NCI-H128 (cell line): Measurements from ENCODE around the gene C1QTNF8.

Experiments
- DNase-seq: peaks from one replicate; lab custom pipeline; 2025; ENCODE audit not compliant: unreplicated experiment; lab: John Stamatoyannopoulos, UW

The C1QTNF8 gene

DNA sequence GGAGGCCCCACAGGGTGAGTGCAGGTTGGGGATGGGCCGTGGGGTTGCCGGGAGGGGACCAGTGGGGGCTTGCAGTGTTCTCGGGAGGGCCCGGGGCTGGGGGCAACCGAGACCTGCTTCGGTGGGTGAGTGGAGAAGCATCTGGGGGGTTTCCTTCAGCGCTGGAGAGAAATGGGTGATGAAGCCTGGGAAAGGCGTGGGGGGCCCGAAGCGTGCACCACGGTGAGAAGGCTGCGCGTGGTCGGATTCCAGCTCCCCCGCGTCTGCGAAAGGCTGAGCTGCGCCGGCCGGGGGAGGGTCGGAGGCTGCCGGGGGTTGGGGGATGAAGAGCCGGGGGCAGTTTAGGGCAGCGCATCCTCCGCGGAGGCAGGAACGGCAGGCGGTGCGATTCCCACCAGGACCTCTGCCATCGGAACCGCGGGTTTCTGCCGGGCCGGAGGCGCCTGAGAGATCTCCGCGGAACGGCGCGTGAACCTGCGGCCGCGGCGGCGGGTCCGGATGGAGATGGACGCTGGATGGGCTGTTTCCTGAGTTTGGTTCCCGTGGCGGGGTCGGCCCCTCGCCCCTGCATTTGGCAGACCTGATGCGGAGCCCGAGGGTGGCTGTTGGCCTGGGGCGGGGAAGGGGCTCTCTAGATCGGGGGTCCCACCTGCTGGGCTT is 30.4 kb downstream of the C1QTNF8 start:
- no peak for DNase-seq

DNA sequence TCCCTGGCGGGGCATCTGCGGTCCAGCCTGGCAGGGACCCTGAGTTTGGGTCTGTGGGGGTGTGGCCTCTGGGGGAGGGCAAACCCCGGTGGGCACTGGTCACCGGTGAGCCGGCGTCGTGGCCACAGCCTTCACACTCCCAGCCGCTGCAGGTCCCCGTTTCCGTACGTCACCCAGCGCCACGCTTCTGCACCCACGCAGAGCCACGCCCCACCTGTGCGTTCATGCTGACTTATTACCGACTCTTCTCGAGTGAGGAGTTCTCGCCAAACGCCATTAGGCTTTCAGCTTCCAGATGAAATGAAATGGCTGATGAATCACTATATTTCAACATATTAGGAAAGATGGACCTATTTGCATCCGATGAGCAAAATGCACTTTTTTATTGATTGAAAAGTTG is 32.3 kb downstream of the C1QTNF8 start:
- no peak for DNase-seq

DNA sequence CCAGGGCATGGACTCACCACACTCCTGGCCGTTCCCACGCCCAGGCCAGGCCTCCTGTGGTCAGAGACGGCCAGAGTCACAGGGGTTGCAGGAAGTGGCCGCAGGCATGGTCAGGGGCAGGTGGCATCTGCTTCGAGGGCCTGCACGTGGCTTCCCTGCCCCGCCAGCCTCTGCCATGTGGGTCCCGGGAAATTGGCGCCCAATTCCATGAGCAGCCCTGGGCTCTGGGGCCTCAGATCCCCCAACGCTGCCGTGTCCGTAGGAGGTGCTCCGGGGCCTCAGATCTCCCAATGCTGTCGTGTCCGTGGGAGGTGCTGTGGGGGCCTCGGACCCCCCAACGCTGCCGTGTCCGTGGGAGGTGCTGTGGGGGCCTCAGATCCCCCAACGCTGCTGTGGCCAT is 33.1 kb downstream of the C1QTNF8 start:
- no peak for DNase-seq

DNA sequence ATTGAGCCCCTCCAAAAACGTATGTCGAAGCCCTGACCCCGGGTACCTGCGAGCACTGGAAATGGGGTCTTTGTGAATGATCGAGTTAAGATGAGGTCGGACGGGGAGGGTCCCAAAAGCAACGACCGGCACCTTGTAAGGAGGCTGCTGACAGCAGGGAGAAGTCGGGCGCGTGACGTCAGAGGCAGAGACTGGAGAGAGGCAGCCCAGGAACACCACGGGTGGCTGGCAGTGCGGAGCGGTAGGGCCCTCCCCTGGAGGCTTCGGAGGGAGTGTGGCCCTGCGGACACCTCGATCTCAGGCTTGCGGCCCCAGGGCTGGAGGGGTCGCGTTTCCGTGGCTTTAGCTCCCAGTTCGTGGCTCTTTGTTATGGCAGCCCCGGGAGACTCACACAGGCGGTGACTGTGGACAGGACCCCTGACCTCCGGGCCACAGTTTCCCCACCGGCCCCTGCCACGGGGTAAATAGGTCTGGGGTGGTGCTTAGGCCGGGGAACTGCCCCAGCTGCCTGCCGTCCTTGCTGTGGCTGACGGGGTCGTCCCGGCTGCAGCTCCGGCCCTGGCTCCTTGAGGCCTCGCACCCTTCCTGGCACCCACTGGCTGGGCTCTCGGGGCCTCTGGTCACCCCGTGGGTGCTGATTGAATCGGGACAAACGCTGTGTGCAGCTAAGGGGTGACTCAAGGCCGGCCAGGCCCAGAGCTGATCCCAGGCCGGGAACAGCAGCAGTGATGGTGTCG is 34.1 kb downstream of the C1QTNF8 start:
- DNase-seq, result no peak

DNA sequence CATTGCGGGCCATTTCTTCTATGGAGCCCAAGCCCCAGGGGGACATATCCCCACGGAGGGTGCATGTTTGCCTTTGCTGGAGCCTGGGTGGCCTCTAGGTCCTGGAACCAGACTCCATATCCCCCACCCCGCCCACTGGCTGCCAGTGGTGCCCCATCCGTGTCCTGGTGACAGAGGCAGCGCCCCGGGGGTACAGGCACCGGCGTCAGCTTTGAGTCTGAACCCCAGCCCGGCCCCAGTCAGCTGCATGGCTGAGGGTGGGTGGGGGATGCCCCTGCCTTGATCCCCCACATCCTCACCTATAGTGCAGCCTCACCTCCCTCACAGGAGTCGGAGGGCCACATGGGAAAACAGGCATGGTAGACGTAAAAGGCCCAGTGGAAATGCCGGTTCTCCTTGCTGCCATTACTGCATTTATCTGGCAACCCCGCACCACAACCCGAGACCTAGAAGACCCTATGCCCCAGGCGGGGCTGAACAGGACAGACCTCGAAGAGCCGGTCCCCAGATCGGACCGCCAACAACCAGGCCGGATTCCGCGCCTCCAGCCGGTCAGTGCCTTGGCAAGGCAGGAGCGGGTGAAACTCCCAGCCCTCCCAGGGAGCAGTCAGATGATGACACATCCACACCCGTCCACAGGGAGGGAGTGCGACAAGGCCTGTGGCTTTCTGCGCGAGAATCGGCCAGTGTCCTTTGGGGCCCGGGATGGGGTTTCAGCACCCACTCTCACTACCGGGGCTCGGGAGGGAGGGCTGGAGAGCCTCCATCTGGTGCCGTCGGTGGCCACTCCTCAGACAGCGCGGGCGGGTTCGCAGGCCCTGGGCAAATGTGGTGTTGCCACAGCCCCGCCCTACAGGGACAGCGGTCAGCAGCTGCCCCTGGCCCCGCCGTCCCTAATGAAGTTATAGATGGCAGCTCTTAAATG is 35.4 kb downstream of the C1QTNF8 start:
- no peak for DNase-seq

DNA sequence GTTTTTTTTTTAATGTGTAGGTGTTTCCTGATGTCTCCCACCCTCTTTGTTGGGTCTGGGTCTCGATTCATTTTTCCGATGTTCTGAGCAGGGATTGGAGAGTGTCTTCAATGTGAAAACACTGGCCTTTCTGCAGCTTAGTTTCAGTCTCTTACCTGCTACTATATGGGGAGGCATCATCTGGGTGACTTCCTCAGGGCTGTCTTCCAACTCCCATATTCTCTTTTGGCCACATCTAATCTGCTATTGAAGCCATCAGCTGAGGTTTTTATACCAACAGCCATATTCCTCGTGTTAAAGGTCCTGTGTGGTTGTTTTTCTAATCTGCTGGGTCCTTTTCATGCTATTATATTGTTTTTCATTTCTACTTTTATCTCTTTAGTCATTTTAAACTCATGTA is 36.7 kb downstream of the C1QTNF8 start:
- DNase-seq, result no peak

DNA sequence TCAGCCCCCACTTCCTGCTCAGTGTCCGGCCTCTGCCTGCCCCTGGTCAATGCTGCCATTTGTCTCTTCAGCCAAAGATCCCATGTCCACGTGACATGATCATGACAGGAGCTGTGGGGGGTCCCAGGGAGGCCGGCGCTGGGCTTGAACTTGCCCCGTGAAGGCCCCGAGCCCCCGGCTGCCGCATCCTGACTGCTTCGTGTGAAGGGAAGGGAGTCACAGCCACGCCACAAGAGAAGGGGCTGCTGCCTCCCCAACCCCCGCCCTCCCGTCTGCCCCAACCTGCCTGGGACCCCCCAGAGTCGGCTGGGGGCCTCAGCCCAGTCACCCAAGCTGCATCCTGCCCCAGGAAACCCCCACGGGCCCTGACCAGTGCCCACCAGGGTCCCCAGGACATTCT is 37.8 kb downstream of the C1QTNF8 start:
- DNase-seq, result no peak

DNA sequence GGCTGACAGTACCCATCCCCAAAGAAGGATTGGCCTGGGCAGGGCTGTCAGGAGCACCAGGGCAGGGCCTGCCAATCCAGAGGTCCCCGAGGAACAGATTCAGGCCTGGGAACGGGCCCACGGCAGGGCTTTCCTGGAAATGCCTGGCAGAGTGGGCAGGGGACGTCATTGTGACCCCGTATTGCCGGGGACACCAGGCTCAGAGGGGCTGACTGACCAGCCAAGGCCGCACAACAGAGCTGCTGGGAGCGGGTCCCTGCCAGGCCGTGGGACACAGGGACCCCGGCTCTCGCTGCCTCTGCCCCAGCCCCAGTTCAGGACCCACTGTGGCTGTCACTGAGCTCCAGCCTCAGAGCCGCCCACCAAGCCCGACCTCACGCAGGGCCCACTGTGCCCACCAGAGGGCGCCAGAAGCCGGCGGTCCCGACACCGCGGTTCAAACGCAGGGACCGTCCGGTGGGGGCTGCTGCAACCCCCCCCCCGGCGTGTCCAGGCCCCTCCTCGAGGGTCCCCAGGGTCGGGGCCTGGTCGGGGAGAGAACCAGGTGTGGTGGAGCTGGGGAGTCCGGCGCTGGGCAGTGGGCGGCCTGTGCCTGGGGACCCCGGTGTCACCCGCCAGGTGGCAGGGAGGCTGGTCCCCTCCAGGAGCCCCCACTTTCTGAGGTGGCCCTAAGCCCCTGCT is 38.7 kb downstream of the C1QTNF8 start:
- DNase-seq, result no peak

DNA sequence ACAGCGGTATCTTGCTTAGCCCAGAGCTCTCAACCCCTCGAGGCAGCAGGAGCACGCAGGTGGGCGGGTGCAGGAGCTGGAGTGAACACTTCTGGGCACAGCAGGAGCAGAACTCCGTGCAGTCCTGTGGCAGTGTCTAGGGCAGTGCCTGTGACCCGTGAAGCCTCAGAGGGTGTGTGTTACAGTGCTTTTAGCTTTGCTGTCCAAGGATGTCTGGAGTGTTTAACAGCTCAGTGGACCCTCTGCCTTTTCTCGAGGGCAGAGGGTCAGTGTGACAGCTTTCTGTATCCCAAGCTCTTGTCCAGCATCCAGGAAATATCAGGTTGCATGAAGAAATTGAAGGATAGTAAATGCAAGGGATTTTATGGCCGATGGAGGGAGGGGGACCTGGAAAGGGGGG is 39.8 kb downstream of the C1QTNF8 start:
- DNase-seq, result no peak

DNA sequence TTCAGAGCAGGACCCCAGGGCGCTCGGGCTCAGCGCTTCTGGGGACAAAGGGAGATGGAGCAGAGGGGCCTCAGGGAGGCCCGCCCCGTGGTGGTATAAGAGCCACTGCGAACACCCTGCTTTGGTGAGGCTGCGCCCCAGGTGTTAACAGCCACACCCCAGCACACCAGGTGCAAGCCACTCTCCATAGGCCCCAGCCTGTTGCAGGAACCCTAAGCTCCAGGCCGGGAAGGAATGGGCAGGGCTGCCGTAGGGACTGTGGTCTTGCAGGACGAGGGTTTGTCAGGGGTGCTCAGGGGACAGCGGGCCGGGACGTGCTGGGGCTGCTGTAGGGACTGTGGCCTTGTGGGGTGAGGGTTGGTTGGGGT is 40.5 kb downstream of the C1QTNF8 start:
- DNase-seq, result no peak

DNA sequence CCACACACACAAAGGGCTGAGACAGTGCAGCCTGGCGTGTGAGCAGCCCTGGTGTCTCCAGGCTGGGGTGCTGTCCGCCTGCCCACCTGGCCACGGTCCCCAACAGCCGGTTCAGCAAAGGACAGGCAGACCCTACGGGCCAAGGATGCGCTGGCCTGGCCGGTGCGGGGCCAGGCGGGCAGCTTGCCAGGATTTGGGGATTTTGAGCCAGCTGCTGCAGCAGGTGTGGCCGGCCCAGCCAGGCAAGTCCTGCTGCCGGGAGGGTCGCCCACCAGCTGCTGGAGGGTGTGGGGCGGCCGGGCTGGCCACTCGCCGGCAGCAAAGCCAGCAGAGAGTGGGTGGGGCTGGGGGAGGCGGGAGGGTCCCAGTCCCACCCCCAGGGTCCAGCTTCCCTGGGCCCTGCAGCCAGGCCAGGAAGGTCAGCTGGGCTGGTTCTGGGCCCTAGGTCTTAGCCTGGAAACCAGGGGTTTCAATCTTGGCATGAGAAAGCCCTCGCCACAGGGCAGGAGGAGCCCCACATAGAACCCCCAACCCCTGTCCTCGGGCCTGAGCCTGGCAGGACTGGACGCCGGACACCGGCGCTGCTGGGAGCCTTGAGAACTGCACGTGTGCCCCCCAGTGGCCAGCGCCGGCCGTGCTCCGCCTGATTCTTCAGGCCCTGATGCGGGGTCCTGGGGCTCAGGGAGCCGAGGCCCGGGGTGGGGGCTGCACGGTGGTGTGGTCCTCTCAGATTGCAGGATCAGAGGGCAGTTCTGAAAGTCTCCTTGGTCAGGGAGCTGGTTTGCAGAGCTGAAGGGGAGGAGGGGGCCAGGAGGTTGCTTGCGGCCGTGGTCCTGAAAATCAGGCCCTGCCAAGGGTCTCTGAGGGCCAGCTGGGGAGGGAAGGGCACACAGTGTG is 41.1 kb downstream of the C1QTNF8 start:
- DNase-seq, result no peak

DNA sequence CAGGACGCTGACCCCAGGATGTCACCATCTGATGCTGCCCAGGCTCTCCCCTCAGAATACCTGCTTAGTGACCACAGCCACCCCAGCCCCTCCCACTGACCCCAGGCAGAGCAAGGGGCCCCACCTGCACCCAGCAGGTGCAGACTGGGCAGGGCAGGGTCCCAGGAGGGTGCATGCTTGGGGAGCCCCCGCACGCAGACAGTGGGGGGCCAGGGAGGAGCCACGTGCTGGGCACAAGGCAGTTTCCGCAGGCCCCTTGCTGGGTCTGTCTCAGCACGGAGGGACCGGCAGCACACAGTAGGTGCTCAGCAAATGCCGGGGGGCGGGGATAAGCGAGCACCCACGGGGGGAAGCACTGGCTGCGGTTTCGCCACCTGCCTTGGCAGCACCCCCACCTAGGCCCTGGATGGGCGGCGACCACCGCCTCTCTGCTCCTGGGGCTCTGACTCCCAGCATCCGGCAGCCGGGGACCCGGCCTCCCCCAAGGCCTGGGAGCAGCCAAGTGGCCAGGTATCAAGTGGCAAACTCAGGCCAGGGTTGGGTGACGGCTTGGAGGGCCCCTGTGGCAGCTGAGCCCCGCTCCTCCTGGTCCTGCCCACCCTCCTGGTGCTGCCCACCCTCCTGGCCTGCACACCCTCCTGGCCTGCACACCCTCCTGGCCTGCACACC is 42.2 kb downstream of the C1QTNF8 start:
- no peak for DNase-seq

DNA sequence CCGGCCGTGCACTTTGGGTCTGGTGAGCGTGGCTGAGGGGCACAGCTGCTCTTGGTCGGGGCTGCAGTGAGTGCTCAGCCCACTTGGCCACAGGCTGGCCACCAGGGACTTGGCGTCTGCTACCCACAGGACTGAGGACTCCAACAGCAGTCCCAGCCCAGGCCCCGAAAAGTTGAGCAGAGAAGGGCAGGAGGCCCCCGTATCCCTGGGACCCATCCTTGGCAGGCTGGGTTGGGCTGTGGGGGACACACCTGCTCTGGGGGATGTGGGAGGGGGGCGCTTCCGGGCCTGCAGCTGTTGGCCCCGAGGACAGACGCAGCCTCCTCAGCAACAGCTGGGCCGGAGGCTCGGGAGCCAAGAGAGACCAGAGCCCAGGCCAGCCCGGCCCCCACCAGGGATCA is 42.9 kb downstream of the C1QTNF8 start:
- DNase-seq, result no peak

DNA sequence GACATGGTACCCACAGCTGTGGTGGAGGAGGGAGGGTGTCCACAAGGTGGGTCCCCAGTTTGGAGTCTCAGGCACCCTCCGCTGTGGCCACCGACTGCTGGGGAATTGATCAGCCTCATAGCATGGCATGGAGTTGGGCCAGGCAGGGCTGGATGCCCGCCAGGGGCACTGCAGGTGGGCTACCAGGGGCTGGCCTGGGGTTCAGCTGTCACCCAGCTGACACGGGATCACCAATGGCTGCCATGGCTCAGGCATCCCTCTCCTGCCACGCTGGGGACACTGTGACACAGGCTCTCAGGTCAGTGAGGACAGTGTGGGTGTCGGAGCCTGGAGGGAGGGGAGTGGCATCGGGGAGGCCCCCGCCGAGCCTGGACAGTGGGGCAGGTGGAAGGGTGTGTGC is 43.3 kb downstream of the C1QTNF8 start:
- DNase-seq, result no peak

DNA sequence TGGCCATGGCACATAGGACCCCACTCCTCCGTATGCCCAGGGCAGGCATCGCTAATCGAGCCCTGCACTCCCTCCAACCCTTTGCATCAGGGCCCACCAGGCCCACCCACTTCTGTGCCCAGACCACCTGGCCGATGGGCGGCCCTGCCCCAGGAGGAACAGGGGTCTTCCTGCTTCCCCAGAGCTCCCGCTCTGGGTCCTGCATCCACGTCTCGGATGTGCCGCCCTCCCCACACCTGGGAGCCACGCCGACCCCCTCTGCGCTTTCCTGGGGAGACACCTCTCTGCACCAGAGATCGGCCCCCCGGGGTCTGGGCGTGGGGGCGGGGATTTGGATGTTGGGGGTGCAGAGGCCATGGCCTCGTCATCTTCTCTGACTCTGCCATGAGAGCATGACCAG is 44.6 kb downstream of the C1QTNF8 start:
- no peak for DNase-seq

DNA sequence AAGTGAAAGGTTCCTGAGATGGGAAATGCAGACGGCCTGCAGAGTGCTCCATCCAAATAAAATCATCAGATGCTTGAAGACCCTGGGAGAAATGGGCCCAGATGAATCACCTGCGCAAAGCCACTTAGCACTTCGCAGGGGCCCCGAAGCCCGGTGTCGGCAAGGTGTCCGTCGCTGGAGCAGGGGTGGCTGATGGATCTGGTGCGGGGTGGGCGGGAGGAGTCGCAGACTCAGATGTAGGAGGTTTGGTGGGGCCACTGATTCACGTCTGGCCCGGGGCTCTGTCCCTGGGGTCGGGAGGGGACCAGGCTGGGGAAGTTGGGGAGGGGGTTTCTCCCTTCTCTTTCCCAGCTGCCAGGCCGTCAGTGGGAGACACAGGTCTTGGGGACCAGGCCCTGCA is 45.1 kb downstream of the C1QTNF8 start:
- no peak for DNase-seq

DNA sequence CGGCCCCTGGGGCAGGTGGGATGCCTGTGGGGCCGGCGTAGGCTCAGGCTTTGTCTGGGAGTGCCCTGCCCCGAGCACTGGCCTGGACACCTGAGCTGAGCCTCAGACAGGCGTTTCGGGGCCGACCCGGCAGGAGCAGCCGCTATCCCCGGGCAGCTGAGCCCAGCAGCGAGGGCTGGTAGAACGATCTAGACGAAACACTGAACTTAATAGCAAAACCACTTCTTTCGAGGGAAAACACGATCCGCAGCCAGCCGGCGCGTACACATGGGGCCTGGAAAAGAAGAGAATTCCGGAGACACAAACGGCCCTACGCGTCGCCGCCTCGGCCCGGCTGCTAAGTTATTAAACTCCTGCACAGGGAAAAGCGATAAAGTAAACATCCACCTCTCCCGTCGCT is 45.5 kb downstream of the C1QTNF8 start:
- no peak for DNase-seq

DNA sequence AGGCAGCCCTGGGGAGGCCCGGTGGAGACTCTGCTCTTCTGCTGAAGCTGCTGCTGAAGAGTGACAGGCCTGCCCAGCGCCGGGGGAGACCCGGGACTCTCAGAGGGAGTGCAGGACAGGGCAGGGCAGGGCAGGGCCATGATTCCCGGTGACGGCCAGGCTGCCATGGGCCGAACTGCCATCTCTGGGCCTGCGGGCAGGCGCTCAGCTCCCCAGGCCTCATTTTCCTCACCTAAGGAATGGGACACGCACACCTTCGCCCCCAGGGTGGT is 46.1 kb downstream of the C1QTNF8 start:
- no peak for DNase-seq

DNA sequence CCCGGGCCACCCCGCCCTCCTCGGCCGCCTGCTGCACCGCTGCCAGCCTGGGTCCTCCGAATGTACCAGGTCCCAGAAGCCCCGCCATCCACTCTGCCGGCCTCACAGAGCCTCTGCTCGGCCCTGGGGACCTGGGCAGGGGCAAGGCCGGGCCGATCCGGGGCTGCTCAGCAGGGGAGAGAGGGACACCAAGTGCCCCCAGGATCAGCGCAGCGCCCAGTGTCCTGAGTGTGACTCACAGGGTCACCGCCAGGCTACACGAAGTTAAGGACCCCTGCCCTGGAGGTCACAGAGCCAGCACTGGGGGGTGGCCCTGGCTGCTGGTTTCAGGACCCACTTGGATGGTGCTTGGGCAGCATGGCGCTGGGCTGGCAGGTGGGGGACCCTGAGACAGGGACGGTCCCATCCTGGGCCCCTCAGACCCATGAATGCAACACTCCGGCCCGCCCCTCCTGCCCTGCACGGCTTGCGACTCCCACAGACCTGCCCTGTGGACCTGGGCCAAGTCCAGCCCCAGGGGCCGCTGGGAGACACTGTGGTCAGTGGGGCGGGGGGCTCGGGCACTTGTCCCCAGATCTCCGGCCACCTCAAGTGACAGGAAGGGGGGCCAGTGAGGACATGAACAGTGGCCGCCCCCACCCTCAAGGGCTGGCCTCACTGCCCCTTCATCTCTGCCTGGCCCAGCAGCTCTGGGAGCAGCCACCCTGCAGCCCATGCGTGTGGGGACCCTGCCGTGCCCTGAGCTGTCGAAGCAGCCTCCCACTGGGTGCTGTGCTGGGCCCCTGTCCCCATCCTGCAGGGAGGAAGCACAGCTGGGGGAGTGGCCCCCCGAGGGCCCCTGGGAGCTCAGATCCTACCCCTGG is 46.7 kb downstream of the C1QTNF8 start:
- DNase-seq, result no peak
